Bronchial epithelial cell (primary cell): Measurements from ENCODE around the gene OR8G1. TPM values are rescaled to one million over a fixed set of nuclear protein-coding genes. Genes with fewer than 3 reads are reported as not detected.
A peak's percentile ranks its signal among the peaks of the same experiment; 100 is the strongest.
"Not testable (repeated sequence)": the region's sequence is repeated elsewhere in the genome, so short reads cannot be mapped to it uniquely, and the experiment has no call there.

Source experiments
- DNase-seq: peaks from one replicate; pipeline ENCODE4 v3.0.0-alpha.2; 2010; ENCODE audit warnings: low read depth
- FAIRE-seq: peaks from 2 replicates; lab custom pipeline; 2011; peaks lifted over from hg19 to GRCh38; lab: Jason Lieb, UNC
- H3K27me3 ChIP-seq: 2 replicates; pipeline ENCODE4 v1.5.1; 2011; ENCODE audit warnings: low read length; ENCODE audit not compliant: control insufficient read depth, insufficient read depth
- H3K36me3 ChIP-seq: 2 replicates; pipeline ENCODE4 v1.5.1; 2011; ENCODE audit warnings: low read length; ENCODE audit not compliant: control insufficient read depth, insufficient read depth
- H3K4me3 ChIP-seq: 2 replicates; pipeline ENCODE4 v1.5.1; 2011; ENCODE audit warnings: mild to moderate bottlenecking, low read depth, low read length, control low read depth
- total RNA-seq: library from RNA; depleted of rRNA; stranded (reverse); fragments of >200 nt; gene quantifications from 2 replicates; pipeline ENCODE4 v1.2.1, GENCODE V29; 2014
- TF ChIP-seq, protein P1 (sequence below): IDR thresholded peaks from 2 replicates; pipeline ENCODE4 v1.5.1; 2011; ENCODE audit warnings: mild to moderate bottlenecking, moderate library complexity, low read length, control low read depth, inconsistent platforms; ENCODE audit not compliant: insufficient read depth, severe bottlenecking

The OR8G1 gene
- total RNA-seq, 1 donor from 2014 or later, result not detected

DNA sequence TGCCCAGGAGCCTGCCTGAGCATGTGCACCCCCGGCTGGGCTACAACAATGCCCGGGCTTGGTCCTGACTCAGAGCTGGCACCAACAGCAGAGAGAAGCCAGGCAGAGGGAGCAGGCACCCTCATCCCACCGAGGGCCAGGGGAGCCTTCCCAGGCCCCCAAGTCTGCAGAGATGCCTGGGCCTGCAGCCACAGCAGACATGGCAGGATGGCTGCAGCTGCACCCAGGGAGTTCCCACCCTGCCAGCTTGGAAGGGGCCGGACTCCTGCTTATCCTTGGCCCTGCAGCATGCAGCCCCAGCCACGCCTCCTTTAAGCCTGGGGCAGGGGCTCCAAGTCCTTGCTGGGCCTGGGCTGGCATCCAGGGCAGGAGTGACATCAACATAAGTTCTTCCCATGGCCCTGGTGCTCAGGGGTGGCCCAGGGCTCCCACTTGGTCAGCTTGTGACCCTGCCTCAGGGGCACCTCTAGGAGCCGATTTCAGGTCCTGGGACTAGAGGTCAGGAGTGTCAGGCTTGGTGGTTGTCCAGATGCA, 31.0 kb upstream of the OR8G1 start:
- Histone ChIP-seq H3K4me3 (no peak overlapping the region), H3K27me3 (no peaks in the 10 kb centered on the region), H3K36me3 (no peaks in the 10 kb centered on the region)
- DNase-seq, result no peak
- TF ChIP-seq, protein P1, sequence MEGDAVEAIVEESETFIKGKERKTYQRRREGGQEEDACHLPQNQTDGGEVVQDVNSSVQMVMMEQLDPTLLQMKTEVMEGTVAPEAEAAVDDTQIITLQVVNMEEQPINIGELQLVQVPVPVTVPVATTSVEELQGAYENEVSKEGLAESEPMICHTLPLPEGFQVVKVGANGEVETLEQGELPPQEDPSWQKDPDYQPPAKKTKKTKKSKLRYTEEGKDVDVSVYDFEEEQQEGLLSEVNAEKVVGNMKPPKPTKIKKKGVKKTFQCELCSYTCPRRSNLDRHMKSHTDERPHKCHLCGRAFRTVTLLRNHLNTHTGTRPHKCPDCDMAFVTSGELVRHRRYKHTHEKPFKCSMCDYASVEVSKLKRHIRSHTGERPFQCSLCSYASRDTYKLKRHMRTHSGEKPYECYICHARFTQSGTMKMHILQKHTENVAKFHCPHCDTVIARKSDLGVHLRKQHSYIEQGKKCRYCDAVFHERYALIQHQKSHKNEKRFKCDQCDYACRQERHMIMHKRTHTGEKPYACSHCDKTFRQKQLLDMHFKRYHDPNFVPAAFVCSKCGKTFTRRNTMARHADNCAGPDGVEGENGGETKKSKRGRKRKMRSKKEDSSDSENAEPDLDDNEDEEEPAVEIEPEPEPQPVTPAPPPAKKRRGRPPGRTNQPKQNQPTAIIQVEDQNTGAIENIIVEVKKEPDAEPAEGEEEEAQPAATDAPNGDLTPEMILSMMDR, result no peak
- FAIRE-seq, result no peak

DNA sequence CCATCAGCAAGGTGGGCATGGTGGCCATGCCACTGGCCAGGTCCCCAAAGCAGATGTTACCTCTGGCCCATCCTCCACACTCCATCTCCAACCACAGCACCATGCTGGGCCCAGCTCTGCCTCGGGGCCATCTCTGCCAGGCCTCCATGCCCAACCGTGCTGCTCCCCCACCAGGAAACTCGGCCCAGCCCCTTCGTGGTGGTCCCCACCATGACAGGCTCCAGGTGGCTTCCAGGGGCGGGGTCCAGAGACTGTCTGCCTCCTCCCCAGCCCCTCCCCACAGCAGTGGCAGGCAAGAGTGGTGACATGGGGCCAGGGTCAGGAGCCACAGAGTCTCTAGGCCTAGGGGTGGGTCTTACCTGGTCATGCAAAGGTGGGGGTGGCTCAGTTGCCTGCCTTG, 30.5 kb upstream of the OR8G1 start:
- Histone ChIP-seq H3K27me3 (no peaks in the 10 kb centered on the region), H3K36me3 (no peaks in the 10 kb centered on the region), H3K4me3 (no peak overlapping the region)
- FAIRE-seq (no peak), DNase-seq (no peak)
- TF ChIP-seq, protein P1, result no peak

DNA sequence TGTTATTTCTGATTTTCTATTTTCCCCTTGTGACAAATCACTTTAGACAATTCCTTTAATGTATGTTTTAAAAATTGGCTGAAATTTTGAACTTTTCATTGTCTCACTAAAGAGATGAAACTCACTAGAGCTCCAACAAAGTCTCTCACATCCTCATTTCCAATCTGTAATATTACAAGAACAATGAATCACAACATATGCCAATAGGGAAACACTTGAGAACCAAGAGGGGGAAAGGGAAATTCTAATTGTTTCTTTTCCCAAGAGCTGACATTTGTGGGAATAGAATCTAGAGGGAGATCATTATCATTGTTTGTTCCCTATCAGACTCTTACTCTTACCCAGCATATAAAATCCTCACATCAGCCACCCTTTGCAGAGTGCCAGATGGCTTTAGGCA, 29.6 kb upstream of the OR8G1 start:
- no peak for FAIRE-seq
- H3K36me3 ChIP-seq, result no peaks in the 10 kb centered on the region
- no peaks in the 10 kb centered on the region for H3K27me3 ChIP-seq
- DNase-seq, result no peak
- TF ChIP-seq, protein P1, result no peak
- H3K4me3 ChIP-seq, result no peak overlapping the region

DNA sequence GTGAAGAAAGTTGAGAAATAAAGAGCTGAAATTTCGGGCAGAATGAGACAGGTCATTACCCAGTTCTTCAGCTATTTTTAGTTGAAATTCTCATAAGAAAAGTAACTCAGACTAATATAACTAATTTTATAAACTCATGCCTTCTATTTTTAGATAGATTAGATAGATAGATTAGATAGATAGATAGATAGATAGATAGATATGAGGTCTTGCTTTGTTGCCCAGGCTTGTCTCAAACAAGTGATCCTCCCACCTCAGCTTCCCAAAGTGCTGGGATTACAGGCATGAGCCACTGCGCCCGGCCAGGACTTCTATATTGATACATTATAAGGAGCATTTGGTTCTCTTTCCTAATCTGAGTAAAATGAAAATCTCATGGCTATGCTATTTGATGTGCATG, 26.9 kb upstream of the OR8G1 start:
- no peak for DNase-seq
- no peak for FAIRE-seq
- no peaks in the 10 kb centered on the region for H3K36me3 ChIP-seq
- H3K27me3 ChIP-seq, result no peaks in the 10 kb centered on the region
- H3K4me3 ChIP-seq, result no peak overlapping the region
- TF ChIP-seq, protein P1, result no peak

- Histone ChIP-seq H3K36me3 (no peaks in the 10 kb centered on the region), H3K27me3 (no peaks in the 10 kb centered on the region), H3K4me3 (no peak overlapping the region)
- no peak for FAIRE-seq
- TF ChIP-seq, protein P1, result no peak
- peak; percentile 84 for DNase-seq
Observed at GRCh38 chr11:124219126-124219525, 21.8 kb upstream of the OR8G1 start.

GRCh38 chr11:124222407-124222806, 18.5 kb upstream of the OR8G1 start:
- peak; percentile 86 for DNase-seq
- Histone ChIP-seq H3K36me3 (no peaks in the 10 kb centered on the region), H3K27me3 (no peaks in the 10 kb centered on the region), H3K4me3 (no peak overlapping the region)
- TF ChIP-seq, protein P1, result no peak
- no peak for FAIRE-seq

DNA sequence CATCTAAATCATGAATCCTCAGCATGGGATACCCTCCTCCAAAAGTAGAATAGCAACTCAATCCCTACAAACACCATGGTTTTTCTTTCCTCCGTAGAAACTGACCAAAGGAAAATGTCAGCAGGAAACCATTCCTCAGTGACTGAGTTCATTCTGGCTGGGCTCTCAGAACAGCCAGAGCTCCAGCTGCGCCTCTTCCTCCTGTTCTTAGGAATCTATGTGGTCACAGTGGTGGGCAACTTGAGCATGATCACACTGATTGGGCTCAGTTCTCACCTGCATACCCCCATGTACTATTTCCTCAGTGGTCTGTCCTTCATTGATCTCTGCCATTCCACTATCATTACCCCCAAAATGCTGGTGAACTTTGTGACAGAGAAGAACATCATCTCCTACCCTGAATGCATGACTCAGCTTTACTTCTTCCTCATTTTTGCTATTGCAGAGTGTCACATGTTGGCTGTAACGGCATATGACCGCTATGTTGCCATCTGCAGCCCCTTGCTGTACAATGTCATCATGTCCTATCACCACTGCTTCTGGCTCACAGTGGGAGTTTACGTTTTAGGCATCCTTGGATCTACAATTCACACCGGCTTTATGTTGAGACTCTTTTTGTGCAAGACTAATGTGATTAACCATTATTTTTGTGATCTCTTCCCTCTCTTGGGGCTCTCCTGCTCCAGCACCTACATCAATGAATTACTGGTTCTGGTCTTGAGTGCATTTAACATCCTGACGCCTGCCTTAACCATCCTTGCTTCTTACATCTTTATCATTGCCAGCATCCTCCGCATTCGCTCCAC, 16.1 kb upstream of the OR8G1 start:
- FAIRE-seq, result peak; percentile 58
- H3K27me3 ChIP-seq, result not testable (repeated sequence)

More for the DNA sequence above, 16.1 kb upstream of the OR8G1 start:
- not testable (repeated sequence) for H3K36me3 ChIP-seq, H3K4me3 ChIP-seq, DNase-seq
